ENCODE results near the gene LHCGR. TPM values are rescaled to one million over a fixed set of nuclear protein-coding genes. Genes with fewer than 3 reads are reported as not detected.

Gene LHCGR
- total RNA-seq, 1 experiment from 2014 or later = not detected

DNA sequence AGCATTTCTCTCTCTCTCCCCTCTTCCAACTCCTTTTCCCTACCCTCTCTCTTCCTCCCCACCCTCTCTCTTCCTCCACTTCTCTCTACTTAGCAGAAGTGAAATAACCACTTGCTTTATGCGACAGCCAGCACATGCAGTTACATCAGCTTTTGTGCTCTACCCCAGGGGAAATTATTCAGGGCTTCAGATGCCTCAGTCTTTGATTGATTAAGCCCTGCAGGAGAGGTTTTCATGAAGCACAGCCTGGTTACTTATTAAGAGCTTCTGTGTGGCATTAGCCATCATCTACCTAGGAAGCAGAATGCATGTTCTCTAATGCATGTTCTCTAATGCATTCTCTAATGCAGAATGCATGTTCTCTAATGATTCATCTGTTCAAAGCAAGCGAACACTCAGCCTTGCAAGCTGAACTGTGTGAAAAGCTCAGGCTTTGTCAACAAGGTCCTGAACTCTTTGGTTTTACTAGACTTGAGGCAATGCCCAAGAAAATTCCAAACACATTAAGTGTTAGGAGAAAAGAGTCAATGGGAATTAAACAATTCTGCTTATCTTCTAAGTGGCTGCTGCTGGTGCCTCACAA lies 56.1 kb downstream of the LHCGR start:
- H3K4me3 ChIP-seq (ENCODE audit: low read depth, low read length) = no peak overlapping the region
- no peak overlapping the region for H3K27ac Mint-ChIP-seq (ENCODE audit: unreplicated experiment)
- ChIA-PET POLR2A (no interaction called here), CTCF (no interaction called here)
- no peaks in the 10 kb centered on the region for H3K36me3 ChIP-seq (ENCODE audit: control insufficient read depth, insufficient read depth, low read length)
- no peaks in the 10 kb centered on the region for H3K4me1 Mint-ChIP-seq (ENCODE audit: low read depth, unreplicated experiment)
- no peaks in the 10 kb centered on the region for H3K27me3 Mint-ChIP-seq (ENCODE audit: insufficient read depth, unreplicated experiment)
- TF ChIP-seq, protein P1, sequence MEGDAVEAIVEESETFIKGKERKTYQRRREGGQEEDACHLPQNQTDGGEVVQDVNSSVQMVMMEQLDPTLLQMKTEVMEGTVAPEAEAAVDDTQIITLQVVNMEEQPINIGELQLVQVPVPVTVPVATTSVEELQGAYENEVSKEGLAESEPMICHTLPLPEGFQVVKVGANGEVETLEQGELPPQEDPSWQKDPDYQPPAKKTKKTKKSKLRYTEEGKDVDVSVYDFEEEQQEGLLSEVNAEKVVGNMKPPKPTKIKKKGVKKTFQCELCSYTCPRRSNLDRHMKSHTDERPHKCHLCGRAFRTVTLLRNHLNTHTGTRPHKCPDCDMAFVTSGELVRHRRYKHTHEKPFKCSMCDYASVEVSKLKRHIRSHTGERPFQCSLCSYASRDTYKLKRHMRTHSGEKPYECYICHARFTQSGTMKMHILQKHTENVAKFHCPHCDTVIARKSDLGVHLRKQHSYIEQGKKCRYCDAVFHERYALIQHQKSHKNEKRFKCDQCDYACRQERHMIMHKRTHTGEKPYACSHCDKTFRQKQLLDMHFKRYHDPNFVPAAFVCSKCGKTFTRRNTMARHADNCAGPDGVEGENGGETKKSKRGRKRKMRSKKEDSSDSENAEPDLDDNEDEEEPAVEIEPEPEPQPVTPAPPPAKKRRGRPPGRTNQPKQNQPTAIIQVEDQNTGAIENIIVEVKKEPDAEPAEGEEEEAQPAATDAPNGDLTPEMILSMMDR (IDR thresholded peaks at IDR 0.05; ENCODE audit: insufficient read depth in 1 of 2, low read depth in 1 of 2, low read length in 1 of 2, severe bottlenecking in 1 of 2, unreplicated experiment in 1 of 2) = no peak
- intact Hi-C loops (cut with micrococcal nuclease; ENCODE audit: unreplicated experiment) = no loop called here
- BruUV-seq (replicated peaks) = no TSS peak
- no peaks in the 10 kb centered on the region for H3K36me3 Mint-ChIP-seq (ENCODE audit: insufficient read depth, unreplicated experiment)
- no peak for DNase-seq
- no peaks in the 10 kb centered on the region for H3K27me3 ChIP-seq (replicated peaks; ENCODE audit: control insufficient read depth, insufficient read depth, low read length)
- peaks cover 10% of the 10 kb centered on the region for H3K4me1 ChIP-seq
- H3K4me3 Mint-ChIP-seq (ENCODE audit: unreplicated experiment) = no peak overlapping the region
- H3K9me3 Mint-ChIP-seq (ENCODE audit: unreplicated experiment) = no peaks in the 10 kb centered on the region
- H3K9me3 ChIP-seq = no peaks in the 10 kb centered on the region

GRCh38 chr2:48696881-48697280 lies 58.6 kb downstream of the LHCGR start:
- TF ChIP-seq, protein P1 (IDR thresholded peaks at IDR 0.05; ENCODE audit: insufficient read depth in 1 of 2, low read depth in 1 of 2, low read length in 1 of 2, severe bottlenecking in 1 of 2, unreplicated experiment in 1 of 2) = no peak

GRCh38 chr2:48695991-48696390 lies 59.5 kb downstream of the LHCGR start:
- no peak overlapping the region for H3K4me3 Mint-ChIP-seq (ENCODE audit: unreplicated experiment)
- POLR2A ChIA-PET = no interaction called here
- no TSS peak for BruUV-seq (replicated peaks)
- DNase-seq = no peak
- peaks cover 11% of the 10 kb centered on the region for H3K9me3 Mint-ChIP-seq (ENCODE audit: unreplicated experiment)
- no peaks in the 10 kb centered on the region for H3K36me3 Mint-ChIP-seq (ENCODE audit: insufficient read depth, unreplicated experiment)
- TF ChIP-seq, protein P1 (IDR thresholded peaks at IDR 0.05; ENCODE audit: insufficient read depth in 1 of 2, low read depth in 1 of 2, low read length in 1 of 2, severe bottlenecking in 1 of 2, unreplicated experiment in 1 of 2) = no peak
- no peaks in the 10 kb centered on the region for H3K27me3 Mint-ChIP-seq (ENCODE audit: insufficient read depth, unreplicated experiment)
- H3K27me3 ChIP-seq (replicated peaks; ENCODE audit: control insufficient read depth, insufficient read depth, low read length) = no peaks in the 10 kb centered on the region
- no peaks in the 10 kb centered on the region for H3K4me1 Mint-ChIP-seq (ENCODE audit: low read depth, unreplicated experiment)
- CTCF ChIA-PET = no interaction called here
- H3K4me3 ChIP-seq (ENCODE audit: low read depth, low read length) = no peak overlapping the region
- intact Hi-C loops (cut with micrococcal nuclease; ENCODE audit: unreplicated experiment) = no loop called here
- no peaks in the 10 kb centered on the region for H3K36me3 ChIP-seq (ENCODE audit: control insufficient read depth, insufficient read depth, low read length)
- H3K27ac Mint-ChIP-seq (ENCODE audit: unreplicated experiment) = no peak overlapping the region
- peaks cover 26% of the 10 kb centered on the region for H3K4me1 ChIP-seq
- no peaks in the 10 kb centered on the region for H3K9me3 ChIP-seq

More at GRCh38 chr2:48696881-48697280, 58.6 kb downstream of the LHCGR start:
- H3K36me3 ChIP-seq (ENCODE audit: control insufficient read depth, insufficient read depth, low read length) = no peaks in the 10 kb centered on the region
- no peak overlapping the region for H3K4me3 Mint-ChIP-seq (ENCODE audit: unreplicated experiment)
- no peak overlapping the region for H3K4me3 ChIP-seq (ENCODE audit: low read depth, low read length)
- no peaks in the 10 kb centered on the region for H3K27me3 ChIP-seq (replicated peaks; ENCODE audit: control insufficient read depth, insufficient read depth, low read length)
- peaks cover 26% of the 10 kb centered on the region for H3K4me1 ChIP-seq
- intact Hi-C loops (cut with micrococcal nuclease; ENCODE audit: unreplicated experiment) = no loop called here
- H3K36me3 Mint-ChIP-seq (ENCODE audit: insufficient read depth, unreplicated experiment) = no peaks in the 10 kb centered on the region
- peaks cover 11% of the 10 kb centered on the region for H3K9me3 Mint-ChIP-seq (ENCODE audit: unreplicated experiment)
- no peak for DNase-seq
- H3K27ac Mint-ChIP-seq (ENCODE audit: unreplicated experiment) = no peak overlapping the region
- BruUV-seq (replicated peaks) = no TSS peak
- CTCF ChIA-PET = no interaction called here
- POLR2A ChIA-PET = no interaction called here
- no peaks in the 10 kb centered on the region for H3K4me1 Mint-ChIP-seq (ENCODE audit: low read depth, unreplicated experiment)
- no peaks in the 10 kb centered on the region for H3K27me3 Mint-ChIP-seq (ENCODE audit: insufficient read depth, unreplicated experiment)
- H3K9me3 ChIP-seq = no peaks in the 10 kb centered on the region
